GM21515 (cell line): Measurements from ENCODE around the gene TMEM14C.
A peak's percentile ranks its signal among the peaks of the same experiment; 100 is the strongest.
"Not testable (repeated sequence)": the region's sequence is repeated elsewhere in the genome, so short reads cannot be mapped to it uniquely, and the experiment has no call there.

Experiments
- ATAC-seq: cut with Tn5 transposase; IDR thresholded peaks from one replicate; pipeline ENCODE4 v1.9.1; 2021; ENCODE audit not compliant: unreplicated experiment

The TMEM14C gene

DNA sequence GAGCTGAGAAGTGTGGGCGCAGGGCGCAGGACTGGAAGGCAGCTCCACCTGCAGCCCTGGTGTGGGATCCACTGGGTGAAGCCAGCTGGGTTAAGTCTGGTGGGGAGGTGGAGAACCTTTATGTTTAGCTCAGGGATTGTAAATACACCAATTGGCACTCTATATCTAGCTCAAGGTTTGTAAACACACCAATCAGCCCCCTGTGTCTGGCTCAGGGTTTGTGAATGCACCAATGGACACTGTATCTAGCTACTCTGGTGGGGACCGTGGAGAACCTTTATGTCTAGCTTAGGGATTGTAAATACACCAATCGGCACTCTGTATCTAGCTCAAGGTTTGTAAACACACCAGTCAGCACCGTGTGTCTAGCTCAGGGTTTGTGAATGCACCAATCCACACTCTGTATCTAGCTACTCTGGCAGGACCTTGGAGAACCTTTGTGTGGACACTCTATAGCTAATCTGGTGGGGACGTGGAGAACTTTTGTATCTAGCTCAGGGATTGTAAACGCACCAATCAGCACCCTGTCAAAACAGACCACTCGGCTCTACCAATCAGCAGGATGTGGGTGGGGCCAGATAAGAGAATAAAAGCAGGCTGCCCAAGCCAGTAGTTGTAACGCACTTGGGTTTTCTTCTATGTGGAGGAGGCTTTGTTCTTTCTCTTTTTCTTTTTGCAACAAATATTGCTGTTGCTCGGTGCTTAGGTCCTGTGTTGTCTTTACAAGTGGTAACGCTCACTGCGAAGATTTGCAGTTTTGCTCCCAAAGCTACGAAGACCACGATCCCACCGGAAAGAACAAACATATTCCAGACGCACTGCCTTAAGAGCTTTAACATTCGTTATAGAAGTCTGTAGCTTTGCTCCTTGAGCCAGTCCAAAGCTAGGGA lies 1.7 kb upstream of the TMEM14C start:
- not testable (repeated sequence) for ATAC-seq

DNA sequence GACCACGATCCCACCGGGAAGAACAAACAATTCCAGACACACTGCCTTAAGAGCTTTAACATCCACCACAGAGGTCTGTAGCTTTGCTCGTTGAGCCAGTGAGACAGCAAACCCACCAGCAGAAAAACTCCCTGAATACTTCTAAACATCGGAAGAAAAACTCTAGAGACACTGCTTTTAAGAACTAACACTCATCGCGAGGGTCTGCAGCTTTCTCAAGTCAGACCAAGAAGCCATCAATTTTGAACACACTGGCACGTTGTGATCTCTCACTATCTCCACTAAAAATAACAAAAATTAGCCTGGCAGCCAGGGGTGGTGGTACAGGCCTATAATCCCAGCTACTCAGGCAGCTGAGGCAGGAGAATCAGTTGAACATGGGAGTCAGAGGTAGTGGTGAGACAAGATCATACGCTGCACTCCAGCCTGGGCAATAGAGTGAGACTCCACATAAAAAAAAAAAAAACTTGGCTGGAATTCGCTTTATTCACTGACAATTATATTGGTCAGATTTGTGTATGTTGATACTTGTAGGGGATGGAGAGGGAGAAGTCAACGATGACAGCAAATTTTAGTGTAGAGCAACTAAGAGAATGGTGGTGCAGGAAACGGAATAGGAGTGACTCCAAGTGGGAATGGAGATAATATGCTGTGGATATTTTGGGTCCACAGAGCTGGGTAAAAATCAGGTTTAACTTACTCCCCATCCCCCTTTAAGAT lies 860 bp upstream of the TMEM14C start:
- ATAC-seq = no peak

DNA sequence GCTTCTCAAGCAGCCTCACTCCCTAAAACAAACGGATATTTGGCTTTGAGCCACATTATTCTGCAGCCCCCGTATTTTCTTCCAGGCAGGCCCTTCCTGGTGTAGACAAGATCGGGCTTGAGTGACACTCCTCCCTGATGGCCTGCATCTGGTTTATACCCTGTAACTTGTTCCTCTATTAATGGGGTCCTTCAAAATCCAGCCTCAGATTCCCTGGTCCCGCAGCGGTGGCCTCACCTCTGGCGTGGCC lies 375 bp upstream of the TMEM14C start:
- ATAC-seq = no peak

- no peak for ATAC-seq
These were observed 654 bp downstream of the TMEM14C start for GRCh38 chr6:10723567-10723881.

GRCh38 chr6:10725044-10725443 lies 2.2 kb downstream of the TMEM14C start:
- no peak for ATAC-seq

- no peak for ATAC-seq
These were observed 2.8 kb downstream of the TMEM14C start for GRCh38 chr6:10725716-10726115.

DNA sequence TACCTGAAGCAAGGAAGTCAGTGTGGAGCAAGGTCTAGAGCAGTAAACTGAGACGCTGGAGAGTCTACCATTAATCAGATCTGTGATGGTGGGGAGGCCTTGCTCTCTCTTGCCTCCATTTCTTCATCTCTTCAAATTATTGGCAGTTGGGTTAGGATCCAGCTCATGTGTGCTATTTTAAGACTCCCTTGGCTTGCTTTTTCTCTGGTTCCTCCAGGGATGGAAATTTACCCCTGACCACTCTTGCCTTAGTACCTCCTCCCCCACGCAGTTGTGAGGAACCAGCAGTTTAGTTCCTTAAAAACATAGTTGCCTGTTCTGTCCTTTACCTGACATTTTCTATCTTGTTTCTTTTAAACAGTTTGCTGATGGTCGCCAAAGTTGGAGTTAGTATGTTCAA lies 7.4 kb downstream of the TMEM14C start:
- no peak for ATAC-seq

DNA sequence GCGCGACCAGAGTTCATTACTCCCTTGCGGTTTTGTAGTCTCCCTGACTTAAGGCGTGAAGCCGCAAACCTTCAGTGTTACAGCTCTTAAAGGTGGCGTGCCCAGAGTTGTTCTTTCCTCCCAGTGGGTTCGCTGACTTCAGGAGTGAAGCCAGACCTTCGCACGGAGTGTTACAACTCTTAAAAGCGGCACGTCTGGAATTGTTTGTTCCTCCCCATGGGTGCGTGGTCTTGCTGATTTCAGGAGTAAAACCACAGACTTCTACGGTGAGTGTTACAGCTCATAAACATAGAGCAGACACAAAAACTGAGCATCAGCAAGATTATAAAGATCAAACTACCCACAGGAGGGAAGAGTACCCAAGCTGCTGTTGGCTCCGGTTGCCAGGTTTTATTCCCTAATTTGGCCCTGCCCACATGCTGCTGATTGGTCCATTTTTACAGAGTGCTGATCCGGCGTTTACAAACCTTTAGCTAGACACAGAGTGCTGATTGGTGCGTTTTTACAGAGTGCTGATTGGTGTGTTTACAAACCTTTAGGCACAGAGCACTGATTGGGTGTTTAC lies 10.4 kb downstream of the TMEM14C start:
- ATAC-seq = no peak

GRCh38 chr6:10733863-10734262 lies 11.0 kb downstream of the TMEM14C start:
- ATAC-seq = no peak

GRCh38 chr6:10736731-10737130 lies 13.9 kb downstream of the TMEM14C start:
- ATAC-seq = no peak

GRCh38 chr6:10740061-10740460 lies 17.2 kb downstream of the TMEM14C start:
- ATAC-seq = no peak

DNA sequence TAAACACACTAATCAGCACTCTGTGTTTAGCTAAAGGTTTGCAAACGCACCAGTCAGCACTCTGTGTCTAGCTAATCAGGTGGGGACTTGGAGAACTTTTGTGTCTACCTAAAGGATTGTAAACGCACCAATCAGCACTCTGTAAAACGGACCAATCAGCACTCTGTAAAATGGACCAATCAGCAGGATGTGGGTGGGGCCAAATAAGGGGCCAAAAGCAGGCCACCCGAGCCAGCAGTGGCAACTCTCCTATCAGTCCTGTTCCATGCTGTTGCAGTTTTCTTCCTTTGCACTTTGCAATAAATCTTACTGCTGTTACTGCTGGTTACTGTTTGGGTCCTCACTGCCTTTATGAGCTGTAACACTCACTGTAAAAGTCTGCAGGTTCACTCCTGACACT lies 18.8 kb downstream of the TMEM14C start:
- ATAC-seq = not testable (repeated sequence)

- no peak for ATAC-seq
These were observed 19.4 kb downstream of the TMEM14C start for GRCh38 chr6:10742251-10742650.

DNA sequence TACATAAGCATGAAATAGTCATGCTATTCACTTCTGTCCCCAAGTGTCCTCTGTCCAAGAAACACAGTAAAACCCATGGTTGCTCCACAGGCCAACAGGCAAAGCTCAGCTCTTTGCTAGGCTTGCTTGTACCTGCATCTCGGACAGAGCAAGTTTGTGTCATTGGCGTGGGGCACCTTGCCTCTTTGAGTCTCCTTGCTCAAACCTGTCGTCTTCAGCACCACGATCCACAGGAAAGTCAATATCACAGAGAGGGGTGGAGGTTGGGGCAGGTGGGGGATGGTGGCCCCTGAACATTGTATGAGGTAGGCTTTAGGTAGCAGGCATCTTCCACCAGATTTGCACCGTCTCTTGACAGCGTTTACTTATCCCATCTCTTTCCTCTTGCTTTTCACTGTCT lies 20.6 kb downstream of the TMEM14C start:
- no peak for ATAC-seq

DNA sequence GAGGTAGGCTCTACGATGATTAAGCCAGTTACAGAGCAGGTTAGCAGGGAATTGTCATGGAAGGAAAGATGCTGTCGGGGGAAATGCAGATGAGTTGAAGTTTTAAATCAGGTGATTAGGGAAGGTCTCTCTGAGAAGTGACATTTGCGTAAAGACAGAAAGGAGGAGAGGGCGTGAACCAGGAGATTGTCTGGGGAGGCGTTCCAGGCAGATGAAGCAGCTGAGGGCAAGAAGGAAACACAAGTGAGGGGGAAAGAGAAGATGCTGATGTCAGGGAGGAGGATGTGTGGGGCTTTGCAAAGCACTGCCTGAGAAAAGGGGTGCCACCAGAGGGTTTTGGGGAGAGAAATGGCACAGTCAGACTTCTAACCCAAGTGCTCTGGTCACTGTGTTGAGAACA lies 22.2 kb downstream of the TMEM14C start:
- no peak for ATAC-seq

DNA sequence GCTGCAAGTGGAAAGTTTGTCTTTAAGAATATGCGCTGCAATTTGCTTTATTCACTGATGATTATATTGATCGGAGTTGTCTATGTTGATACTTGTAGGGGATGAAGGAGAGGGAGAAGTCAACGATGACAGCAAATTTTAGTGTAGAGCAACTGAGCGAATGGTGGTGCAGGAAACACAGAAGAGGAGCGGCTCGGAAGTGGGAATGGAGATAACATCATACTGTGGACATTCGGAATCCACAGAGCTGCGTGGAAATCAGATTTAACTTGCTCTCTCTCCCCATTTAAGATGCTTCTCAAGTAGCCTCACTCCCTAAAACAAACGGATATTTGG lies 24.0 kb downstream of the TMEM14C start:
- no peak for ATAC-seq

GRCh38 chr6:10747251-10747972 lies 24.5 kb downstream of the TMEM14C start, which contains the start of gene TMEM14B:
Gene TMEM14B, plus strand, starts transcription at chr6:10747805. Its CDS starts 1,441 bp downstream, at chr6:10749246.
- peak; percentile 97 for ATAC-seq

- no peak for ATAC-seq
These were observed 26.9 kb downstream of the TMEM14C start for GRCh38 chr6:10749734-10750133.

- ATAC-seq = not testable (repeated sequence)
These were observed 27.7 kb downstream of the TMEM14C start for GRCh38 chr6:10750568-10750967.

DNA sequence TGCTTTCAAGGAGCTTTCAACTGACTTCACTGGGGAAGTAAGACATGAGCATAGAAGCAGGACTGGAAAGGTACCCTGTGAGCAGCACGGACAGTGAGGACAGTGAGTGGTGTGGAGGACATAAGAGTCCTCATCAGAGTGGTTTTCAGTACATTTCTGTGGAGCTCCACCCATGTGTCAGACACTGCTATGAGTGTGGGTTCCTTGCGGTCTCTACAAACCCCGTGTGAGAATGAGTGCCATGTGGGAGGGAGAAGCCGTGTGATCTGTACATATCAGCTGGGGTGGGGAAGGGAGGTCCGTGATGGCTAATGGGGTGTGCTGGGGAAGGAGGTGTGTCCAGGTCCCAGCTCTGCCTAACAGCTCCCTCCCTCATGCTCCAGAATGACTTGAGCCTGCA lies 28.9 kb downstream of the TMEM14C start:
- ATAC-seq = not testable (repeated sequence)

- no peak for ATAC-seq
These were observed 33.2 kb downstream of the TMEM14C start for GRCh38 chr6:10756085-10756484.
